ENCODE data around the gene BTBD16.

Gene BTBD16

DNA sequence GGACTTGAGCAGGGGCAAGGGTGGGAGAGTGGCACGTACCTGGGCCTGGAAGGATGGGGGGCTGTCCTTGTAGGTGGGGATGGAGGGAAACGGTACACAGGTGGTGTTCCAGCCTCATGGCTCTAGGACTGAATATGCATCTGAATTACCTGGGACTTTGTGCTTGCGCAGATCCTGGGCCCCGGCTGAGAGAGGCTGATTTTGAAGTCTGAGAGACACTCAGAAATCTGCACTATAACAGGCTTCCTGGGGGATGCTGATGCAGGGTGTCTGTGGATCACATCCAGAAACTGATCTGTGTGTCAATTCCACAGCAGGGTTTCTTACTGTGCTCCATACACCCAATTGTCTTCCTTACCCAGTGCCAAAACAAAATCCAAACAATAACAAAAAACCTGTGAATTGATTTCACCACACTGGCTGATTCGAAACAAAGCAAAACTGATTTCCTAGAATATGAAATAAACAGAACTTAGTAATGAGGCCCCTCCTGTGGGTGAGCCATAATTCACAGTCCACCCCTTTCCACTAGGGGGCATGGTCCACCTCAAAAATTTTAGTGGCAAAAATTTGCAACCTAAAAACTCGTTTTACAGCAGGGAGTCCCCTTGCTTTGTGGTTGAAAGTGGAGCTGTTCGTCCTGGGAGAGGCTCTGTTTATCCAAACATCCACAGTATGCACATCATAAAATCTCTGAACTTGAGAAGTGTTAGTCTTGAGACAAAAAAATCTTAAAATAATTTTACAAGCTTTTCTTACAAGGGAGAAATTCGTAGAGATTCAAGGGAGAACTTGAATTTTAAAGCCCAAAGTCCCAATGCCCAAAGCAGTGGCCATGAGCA lies 71.4 kb downstream of the BTBD16 start:
- peaks cover 15% of the 10 kb centered on the region for H3K4me1 Mint-ChIP-seq (ENCODE audit: low read depth)
- H3K9me3 Mint-ChIP-seq, result no peaks in the 10 kb centered on the region
- peaks cover 7% of the 10 kb centered on the region for H3K27me3 Mint-ChIP-seq
- H3K27ac Mint-ChIP-seq, result no peak overlapping the region
- H3K4me3 Mint-ChIP-seq, result no peak overlapping the region
- H3K36me3 Mint-ChIP-seq (ENCODE audit: low read depth), result no peaks in the 10 kb centered on the region

DNA sequence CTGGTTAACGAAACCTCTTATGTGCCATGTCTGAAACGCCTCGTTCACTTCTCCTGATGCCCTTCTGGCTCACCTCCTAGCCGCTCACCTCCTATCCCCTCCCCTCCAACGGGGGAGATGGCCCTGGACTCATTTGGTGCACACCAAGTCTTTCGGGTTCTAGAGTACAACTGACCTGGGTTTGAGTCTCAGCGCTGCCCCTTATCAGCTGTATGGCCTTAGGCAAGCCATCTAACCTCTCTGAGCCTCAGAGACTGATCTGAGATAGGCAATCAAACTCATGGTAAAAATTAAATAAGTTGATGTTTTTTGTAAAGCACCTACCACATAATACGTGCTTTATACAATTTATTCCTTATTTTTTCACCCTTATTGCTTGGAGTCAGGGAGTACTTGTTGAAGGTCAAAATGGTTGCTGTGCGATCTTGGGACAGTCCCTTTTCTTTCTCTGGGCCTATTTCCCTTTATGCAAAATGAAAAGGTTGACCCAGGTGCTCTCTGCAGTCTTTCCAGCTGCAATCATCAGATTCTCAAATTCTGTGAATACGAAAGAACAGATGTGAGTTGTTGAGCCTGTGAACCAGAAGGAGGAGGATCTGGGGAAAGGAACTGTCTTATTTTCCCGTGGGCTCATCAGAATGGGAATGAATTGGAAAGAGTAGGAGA lies 72.2 kb downstream of the BTBD16 start:
- Mint-ChIP-seq H3K9me3 (no peaks in the 10 kb centered on the region), H3K27ac (no peak overlapping the region), H3K4me3 (no peak overlapping the region), H3K4me1 (ENCODE audit: low read depth) (peaks cover 15% of the 10 kb centered on the region), H3K36me3 (ENCODE audit: low read depth) (no peaks in the 10 kb centered on the region), H3K27me3 (no peaks in the 10 kb centered on the region)

DNA sequence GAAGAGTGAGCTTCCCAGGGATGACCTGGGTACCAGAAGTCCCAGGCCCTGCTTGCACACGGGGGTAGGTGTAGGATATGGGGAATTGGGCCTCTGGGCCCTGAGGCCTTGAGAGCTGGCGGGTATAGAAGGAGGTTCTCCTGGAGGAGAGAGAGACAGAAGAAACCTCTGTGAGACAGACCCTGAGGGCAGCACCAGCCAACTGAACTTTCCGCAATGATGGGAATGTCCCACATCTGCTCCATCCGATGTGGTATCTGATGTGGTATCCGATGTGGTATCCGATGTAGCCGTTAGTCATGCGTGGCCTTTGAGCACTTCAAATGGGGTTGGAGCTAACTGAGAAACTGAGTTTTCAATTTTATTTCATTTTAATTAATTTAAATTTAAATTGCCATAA lies 72.8 kb downstream of the BTBD16 start:
- Mint-ChIP-seq H3K4me1 (ENCODE audit: low read depth) (peaks cover 15% of the 10 kb centered on the region), H3K27me3 (no peaks in the 10 kb centered on the region), H3K36me3 (ENCODE audit: low read depth) (no peaks in the 10 kb centered on the region), H3K4me3 (no peak overlapping the region), H3K27ac (no peak overlapping the region), H3K9me3 (no peaks in the 10 kb centered on the region)

DNA sequence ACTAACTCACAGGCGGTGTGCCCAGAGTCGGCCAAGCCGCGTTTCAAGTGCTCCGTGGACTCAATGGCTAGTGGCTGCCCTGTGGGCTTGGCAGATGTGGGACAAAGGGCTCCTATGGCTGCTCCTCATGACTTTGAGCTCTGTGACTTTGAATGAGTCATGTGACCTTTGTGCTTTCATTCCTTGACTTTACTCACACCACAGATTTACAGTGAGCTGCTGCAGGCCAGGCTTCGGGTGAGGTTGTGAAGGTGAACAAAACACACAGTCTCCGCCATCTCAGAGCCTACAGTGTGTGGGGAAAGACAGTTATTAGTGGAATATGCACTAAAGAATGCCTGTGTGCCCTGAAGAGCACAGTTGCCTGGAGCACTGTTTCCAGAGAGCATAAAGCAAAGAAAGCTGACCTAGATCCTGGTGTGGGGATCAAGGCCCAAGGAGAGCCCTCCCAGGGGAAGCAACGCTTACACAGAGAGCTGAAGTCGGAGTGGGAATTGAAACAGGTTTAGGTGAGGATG lies 73.7 kb downstream of the BTBD16 start:
- Mint-ChIP-seq H3K27ac (no peak overlapping the region), H3K27me3 (no peaks in the 10 kb centered on the region), H3K4me3 (no peak overlapping the region), H3K36me3 (ENCODE audit: low read depth) (no peaks in the 10 kb centered on the region), H3K9me3 (no peaks in the 10 kb centered on the region), H3K4me1 (ENCODE audit: low read depth) (peaks cover 15% of the 10 kb centered on the region)

DNA sequence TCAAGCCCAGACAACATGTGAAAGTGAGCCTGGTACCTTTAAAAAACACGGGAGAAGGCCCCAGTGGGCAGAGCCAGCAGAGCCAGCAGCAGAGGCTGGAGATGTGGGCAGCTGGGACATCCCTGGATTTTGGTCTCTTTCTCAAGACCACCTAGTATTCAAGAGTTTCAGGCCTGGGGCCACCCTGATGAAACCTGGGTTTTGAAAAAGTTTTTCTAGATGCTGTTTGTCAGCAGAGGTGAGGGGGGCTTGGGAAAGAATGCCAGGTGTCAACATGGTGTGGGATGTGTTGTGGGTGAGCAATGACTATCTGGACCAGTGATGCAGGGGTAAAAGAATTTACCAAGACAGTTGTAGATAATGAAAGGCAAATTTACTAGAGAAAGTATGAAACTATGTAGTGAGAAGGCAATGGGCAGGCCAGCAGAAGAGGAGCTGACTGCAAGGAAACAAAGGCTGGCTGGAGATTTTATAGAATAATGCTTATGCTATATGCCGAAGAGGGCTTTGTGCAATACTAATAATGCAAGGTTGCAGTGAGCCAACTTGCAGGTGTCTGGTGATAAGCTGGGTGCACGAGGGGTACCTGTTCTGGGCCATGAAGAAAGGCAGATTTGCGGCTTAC lies 75.3 kb downstream of the BTBD16 start:
- Mint-ChIP-seq H3K9me3 (no peaks in the 10 kb centered on the region), H3K4me1 (ENCODE audit: low read depth) (peaks cover 15% of the 10 kb centered on the region), H3K27me3 (no peaks in the 10 kb centered on the region), H3K4me3 (no peak overlapping the region), H3K36me3 (ENCODE audit: low read depth) (no peaks in the 10 kb centered on the region), H3K27ac (no peak overlapping the region)

DNA sequence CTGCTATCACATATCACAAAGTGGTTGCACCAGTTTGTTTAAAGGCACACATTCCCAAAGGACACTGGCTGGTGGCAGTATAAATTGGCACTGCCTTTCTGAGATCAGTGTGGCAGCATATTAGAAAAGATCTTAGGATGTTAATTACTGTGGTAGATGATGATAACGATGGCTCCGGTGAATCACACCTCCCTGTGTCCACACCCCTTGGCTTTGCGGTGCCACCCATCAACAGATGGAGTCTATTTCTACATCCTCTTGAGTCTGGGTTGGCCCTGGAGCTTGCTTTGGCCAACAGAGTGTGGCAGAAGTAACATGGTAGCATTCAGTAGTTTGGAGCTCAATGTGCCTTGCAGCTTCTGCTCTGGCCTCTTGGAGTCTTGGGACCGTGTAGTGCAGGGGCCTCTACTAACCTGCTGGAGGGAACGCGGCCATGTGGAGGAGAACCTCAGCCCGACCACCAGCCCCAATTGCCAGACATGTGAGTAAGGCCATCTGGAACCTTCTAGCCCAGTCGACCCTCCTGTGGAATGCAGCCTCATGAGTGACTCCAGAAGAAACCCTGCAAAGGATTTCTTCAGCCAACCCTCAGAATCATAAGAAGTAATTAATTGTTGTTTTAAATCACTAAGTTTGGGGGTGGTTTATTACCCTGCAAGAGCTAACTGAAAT lies 76.2 kb downstream of the BTBD16 start:
- Mint-ChIP-seq H3K4me1 (ENCODE audit: low read depth) (peaks cover 15% of the 10 kb centered on the region), H3K4me3 (no peak overlapping the region), H3K36me3 (ENCODE audit: low read depth) (no peaks in the 10 kb centered on the region), H3K27me3 (peaks cover 5% of the 10 kb centered on the region), H3K9me3 (no peaks in the 10 kb centered on the region), H3K27ac (no peak overlapping the region)

DNA sequence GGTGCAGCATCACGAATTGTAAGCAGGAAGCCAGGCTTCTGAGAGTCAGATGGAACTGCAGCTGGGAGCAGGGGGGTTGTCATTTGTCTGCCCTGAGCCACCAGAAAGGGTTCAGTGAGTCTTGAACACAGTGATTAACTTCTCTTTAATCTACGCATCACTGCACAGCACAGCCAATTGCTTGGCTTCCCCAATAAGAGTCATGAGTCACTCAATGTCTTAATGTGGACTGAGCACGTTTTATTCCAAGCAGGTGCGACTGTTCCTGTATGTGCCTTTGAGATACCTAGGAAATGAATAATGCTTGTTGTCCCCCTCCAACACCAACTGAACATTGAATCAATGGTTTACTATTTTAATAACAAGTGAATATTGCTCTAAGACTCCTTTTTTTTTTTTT lies 77.4 kb downstream of the BTBD16 start:
- H3K36me3 Mint-ChIP-seq (ENCODE audit: low read depth), result no peaks in the 10 kb centered on the region
- no peaks in the 10 kb centered on the region for H3K9me3 Mint-ChIP-seq
- peaks cover 10% of the 10 kb centered on the region for H3K4me1 Mint-ChIP-seq (ENCODE audit: low read depth)
- H3K27ac Mint-ChIP-seq, result no peak overlapping the region
- H3K27me3 Mint-ChIP-seq, result peaks cover 5% of the 10 kb centered on the region
- H3K4me3 Mint-ChIP-seq, result no peak overlapping the region

DNA sequence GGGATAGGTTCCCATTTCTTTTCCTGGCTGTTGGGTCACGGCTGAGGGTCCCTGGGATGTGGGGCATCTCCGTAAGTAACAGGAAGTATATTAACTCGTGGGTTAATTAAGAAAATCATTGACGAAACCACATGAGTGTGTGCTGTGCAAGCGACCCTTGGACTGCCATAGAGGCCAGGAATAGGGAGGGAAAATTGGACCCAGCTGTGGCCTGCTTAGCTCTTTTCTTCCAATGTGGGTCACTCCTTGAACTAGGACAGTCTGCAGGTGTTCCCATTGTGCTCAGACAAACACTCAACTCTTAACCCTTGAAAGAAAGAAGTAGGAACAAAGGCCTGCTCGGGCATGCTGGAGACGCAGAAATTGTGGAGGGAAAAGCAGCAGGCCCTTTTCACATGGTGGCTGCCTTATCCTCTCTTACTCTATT lies 77.9 kb downstream of the BTBD16 start:
- H3K4me1 Mint-ChIP-seq (ENCODE audit: low read depth), result peaks cover 6% of the 10 kb centered on the region
- H3K27ac Mint-ChIP-seq, result no peak overlapping the region
- peaks cover 5% of the 10 kb centered on the region for H3K27me3 Mint-ChIP-seq
- H3K9me3 Mint-ChIP-seq, result no peaks in the 10 kb centered on the region
- no peak overlapping the region for H3K4me3 Mint-ChIP-seq
- H3K36me3 Mint-ChIP-seq (ENCODE audit: low read depth), result no peaks in the 10 kb centered on the region

DNA sequence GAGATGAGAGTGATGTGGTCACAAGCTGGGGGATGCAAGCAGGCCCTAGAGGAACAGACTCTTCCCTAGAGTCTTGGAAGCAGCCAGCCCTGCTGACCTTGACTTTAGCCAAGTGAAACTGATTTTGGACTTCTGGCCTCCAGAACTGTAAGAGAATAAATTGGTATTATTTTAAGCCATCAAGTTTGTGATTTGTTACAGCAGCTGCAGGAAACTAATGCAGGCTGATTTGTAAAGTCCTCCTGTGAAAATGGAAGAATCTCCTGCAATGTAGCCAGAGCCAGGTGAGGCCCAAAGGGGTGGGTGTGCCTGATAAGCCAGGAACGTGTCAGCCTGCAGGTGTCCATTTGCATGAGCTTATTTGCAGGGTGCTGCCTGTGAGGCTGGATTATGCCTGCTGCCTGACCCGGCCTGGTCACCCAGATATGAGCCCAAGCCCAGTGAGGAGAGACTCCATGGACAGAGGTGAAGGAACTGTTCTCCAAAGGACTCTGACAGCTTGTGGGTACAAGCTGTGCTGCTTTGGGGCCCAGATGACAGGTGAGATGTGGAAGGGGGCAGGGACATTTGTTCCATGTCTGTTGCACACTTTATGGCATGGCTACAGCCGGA lies 78.8 kb downstream of the BTBD16 start:
- Mint-ChIP-seq H3K36me3 (ENCODE audit: low read depth) (no peaks in the 10 kb centered on the region), H3K4me1 (ENCODE audit: low read depth) (peaks cover 2% of the 10 kb centered on the region)

DNA sequence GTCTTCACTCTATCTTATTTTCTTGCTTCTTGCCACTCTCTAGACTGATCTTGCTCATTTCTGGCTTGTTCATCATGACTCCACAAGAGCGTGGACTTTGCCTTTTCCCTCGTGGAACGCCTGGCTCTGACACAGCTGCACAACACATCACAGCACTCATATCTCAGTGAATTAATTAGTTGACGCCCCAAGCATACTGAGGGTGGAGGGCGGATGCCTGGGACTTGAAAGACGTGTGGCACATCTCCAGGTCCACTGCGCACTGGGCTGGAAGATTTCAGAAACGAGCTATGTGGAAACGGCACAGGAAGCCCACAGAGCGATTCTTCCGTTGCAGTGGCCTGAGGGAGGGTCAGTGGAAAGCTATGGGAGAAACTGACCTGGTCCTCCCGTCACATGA lies 79.8 kb downstream of the BTBD16 start:
- Mint-ChIP-seq H3K4me3 (no peak overlapping the region), H3K4me1 (ENCODE audit: low read depth) (no peaks in the 10 kb centered on the region), H3K9me3 (no peaks in the 10 kb centered on the region), H3K27ac (no peak overlapping the region), H3K36me3 (ENCODE audit: low read depth) (no peaks in the 10 kb centered on the region), H3K27me3 (peaks cover 5% of the 10 kb centered on the region)

More for the DNA sequence above, 78.8 kb downstream of the BTBD16 start:
- Mint-ChIP-seq H3K4me3 (no peak overlapping the region), H3K27ac (no peak overlapping the region), H3K9me3 (no peaks in the 10 kb centered on the region), H3K27me3 (peaks cover 5% of the 10 kb centered on the region)

DNA sequence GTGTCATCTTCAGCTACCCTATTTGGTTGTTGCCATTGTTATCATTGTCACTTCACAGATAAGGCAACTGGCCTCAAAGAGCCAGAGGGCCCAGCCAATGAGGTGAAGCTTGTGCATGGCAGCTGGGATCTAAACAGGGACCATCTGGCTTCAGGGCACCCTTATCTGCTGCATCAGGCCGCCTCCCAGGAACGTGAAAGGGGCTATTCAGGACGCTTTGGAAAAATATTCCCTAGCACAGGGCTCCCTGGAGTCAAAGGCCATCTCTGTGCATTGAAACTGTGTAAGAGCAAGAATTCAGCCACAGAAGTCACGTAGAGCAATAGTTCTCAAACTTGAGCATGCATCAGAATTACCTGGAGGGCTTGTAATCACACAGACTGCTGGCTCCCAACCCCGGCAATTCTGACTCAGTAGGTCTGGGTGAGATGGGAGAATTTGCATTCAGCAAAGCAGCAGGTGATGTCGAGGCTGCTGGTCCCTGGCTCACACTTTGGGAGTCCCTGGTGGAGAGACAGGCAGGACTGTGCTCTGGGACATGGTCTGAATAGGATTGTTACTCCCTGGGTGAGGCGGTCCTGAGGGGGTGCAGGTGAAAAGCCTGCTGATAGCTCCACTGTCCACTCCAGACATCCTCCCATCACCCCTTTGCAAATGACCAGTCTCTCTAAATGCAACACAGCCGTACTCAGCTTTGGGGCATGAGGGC lies 81.9 kb downstream of the BTBD16 start:
- Mint-ChIP-seq H3K27me3 (peaks cover 5% of the 10 kb centered on the region), H3K36me3 (ENCODE audit: low read depth) (no peaks in the 10 kb centered on the region), H3K4me1 (ENCODE audit: low read depth) (no peaks in the 10 kb centered on the region), H3K27ac (no peak overlapping the region), H3K9me3 (no peaks in the 10 kb centered on the region), H3K4me3 (no peak overlapping the region)

DNA sequence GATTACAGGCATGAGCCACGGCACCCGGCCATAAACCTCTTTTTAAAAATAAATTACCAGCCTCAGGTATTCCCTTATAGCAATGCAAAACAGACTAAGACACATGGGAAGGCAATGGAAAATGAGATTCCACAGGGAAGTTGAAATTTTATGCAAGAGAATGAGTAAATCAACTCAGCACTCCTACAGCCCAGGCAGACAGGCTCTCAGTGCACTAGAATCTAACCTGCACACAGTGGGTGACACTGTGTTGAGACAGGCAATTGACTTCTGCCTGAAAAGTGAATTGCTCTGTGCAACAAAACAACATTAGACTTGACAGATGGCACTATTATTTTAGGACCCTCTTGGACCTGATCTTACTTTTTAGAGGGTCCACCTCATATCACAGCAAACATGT lies 83.3 kb downstream of the BTBD16 start:
- Mint-ChIP-seq H3K9me3 (peaks cover 6% of the 10 kb centered on the region), H3K4me1 (ENCODE audit: low read depth) (no peaks in the 10 kb centered on the region), H3K36me3 (ENCODE audit: low read depth) (peaks cover 6% of the 10 kb centered on the region), H3K4me3 (no peak overlapping the region), H3K27me3 (peaks cover 5% of the 10 kb centered on the region), H3K27ac (no peak overlapping the region)

DNA sequence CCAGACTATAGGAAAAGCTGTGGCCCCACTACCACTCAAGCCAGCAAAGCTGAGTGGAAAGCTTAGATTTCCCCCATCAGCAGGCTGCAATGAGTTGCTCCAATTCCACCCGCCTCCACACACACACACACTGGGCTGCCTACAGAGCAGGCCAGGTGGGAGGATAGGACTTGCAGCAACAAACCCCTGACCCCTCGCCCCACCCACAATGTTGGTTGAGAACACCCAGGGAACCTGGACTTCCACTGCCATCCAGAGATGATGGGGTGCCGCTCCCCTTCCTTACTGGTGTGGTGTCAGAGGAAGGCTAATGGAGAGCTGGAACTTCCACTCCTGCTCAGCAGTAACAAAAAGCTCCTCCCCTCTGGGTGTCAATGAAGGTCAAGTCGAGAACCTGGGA lies 86.6 kb downstream of the BTBD16 start:
- peaks cover 6% of the 10 kb centered on the region for H3K36me3 Mint-ChIP-seq (ENCODE audit: low read depth)
- H3K27me3 Mint-ChIP-seq, result no peaks in the 10 kb centered on the region
- H3K4me1 Mint-ChIP-seq (ENCODE audit: low read depth), result peaks cover 4% of the 10 kb centered on the region
- H3K9me3 Mint-ChIP-seq, result peaks cover 6% of the 10 kb centered on the region
- H3K27ac Mint-ChIP-seq, result no peak overlapping the region
- H3K4me3 Mint-ChIP-seq, result no peak overlapping the region

DNA sequence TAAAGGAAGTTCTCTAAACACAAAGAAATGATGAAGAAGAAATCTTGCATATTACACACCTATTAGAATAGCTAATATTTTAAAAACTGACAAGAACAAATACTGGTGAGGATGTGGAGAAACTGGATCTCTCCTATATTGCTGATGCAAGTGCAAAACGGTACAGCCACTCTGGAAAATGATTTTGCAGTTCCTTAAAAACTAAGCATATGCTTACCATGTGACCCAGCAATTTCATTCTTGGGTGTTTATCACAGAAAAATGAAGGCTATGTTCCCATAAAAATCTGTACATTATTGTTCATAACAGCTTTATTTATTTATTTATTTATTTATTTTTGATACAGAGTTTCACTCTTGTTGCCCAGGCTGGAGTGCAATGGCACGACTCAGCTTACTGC lies 88.5 kb downstream of the BTBD16 start:
- Mint-ChIP-seq H3K36me3 (ENCODE audit: low read depth) (peaks cover 6% of the 10 kb centered on the region), H3K27ac (no peak overlapping the region), H3K27me3 (peaks cover 3% of the 10 kb centered on the region), H3K4me1 (ENCODE audit: low read depth) (peaks cover 7% of the 10 kb centered on the region), H3K4me3 (no peak overlapping the region), H3K9me3 (peaks cover 6% of the 10 kb centered on the region)

All from stimulated activated naive CD8-positive, alpha-beta T cell treated with anti-CD3 and anti-CD28 coated beads, Interleukin-15, Interleukin-2, amounts not matched to agents 100 ng/mL and 50 ng/mL, for 24 hours (primary cell).